ENCODE data around the gene BCL3. TPM values are rescaled to one million over a fixed set of nuclear protein-coding genes. Genes with fewer than 3 reads are reported as not detected.
"Not testable (repeated sequence)": the region's sequence is repeated elsewhere in the genome, so short reads cannot be mapped to it uniquely, and the experiment has no call there.

The BCL3 gene
- total and polyA plus RNA-seq, 12 donors = 7.1 to 76.3 (median 20.9) TPM

DNA sequence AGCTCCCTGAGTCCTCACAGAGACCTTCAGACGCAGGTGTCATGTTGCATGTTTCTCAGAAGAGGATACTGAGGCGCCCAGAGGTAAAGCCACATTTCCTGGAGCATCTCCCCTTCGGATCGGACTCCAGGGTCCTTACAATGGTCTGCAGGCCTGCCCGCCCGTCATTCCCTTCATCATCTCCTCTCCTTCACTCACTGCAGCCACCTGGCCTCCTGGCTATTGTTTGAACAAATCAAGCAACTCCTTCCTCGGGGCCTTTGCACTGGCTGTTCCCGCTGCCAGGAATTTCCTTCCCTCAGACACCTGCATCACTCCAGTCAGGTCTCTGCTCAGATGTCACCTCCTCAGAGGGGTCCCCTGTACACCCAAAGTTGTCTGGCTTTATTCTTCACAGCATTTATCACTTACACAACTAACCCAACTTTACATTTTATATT lies 29.2 kb upstream of the BCL3 start:
- no peaks in the 10 kb centered on the region for H3K27me3 ChIP-seq
- TF ChIP-seq, protein P1, sequence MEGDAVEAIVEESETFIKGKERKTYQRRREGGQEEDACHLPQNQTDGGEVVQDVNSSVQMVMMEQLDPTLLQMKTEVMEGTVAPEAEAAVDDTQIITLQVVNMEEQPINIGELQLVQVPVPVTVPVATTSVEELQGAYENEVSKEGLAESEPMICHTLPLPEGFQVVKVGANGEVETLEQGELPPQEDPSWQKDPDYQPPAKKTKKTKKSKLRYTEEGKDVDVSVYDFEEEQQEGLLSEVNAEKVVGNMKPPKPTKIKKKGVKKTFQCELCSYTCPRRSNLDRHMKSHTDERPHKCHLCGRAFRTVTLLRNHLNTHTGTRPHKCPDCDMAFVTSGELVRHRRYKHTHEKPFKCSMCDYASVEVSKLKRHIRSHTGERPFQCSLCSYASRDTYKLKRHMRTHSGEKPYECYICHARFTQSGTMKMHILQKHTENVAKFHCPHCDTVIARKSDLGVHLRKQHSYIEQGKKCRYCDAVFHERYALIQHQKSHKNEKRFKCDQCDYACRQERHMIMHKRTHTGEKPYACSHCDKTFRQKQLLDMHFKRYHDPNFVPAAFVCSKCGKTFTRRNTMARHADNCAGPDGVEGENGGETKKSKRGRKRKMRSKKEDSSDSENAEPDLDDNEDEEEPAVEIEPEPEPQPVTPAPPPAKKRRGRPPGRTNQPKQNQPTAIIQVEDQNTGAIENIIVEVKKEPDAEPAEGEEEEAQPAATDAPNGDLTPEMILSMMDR (IDR thresholded peaks at IDR 0.05) = no peak
- WGBS, 2 donors = 74 to 80% methylated on average over 8 of the region's 8 CpGs
- H3K4me3 ChIP-seq = no peak overlapping the region
- H3K9me3 ChIP-seq = peaks cover 0 to 16% (median 7%) of the 10 kb centered on the region in 11 donors
- intact Hi-C loops (cut with DNase I) = loop anchor here in 1 of 10 donors (2.0 kb wide), 1 partner anchor 30 kb away; no protein-coding TSS in a partner anchor
- DNase-seq = no peak
- no peaks in the 10 kb centered on the region for H3K36me3 ChIP-seq
- H3K4me1 ChIP-seq = peaks cover 17 to 64% (median 54%) of the 10 kb centered on the region in 9 donors
- peak overlapping the region in 9 of 10 donors; percentile 70 to 93 (median 85) for H3K27ac ChIP-seq
- ATAC-seq = no peak

DNA sequence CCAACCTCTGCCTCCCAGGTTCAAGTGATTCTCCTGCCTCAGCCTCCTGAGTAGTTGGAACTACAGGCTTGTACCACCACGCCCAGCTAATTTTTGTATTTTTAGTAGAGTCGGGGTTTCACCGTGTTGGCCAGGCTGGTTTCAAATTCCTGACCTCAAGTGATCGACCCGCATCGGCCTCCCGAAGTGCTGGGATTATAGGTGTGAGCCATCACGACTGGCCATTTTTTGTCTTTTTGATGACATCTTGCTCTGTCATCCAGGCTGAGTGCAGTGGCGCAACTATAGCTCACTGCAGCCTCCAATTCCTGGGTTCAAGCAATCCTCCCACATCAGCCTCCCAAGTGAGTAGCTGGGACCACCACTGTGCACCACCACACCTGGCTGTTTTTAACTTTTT lies 28.1 kb upstream of the BCL3 start:
- not testable (repeated sequence) for H3K36me3 ChIP-seq

DNA sequence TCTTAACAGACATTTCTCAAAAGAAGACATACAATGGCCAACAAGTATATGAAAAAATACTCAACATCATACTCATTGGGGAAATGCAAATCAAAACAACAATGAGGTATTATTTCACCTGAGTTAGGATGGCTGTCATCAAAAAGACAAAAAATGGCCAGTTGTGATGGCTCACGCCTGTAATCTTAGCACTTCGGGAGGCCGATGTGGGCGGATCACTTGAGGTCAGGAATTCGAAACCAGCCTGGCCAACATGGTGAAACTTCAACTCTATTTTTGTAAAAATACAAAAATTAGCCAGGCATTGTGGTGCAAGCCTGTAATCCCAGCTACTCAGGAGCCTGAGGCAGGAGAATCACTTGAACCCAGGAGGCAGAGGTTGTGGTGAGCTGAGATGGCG lies 27.6 kb upstream of the BCL3 start:
- peaks cover 0 to under 1% (median 0%) of the 10 kb centered on the region in 11 donors for H3K9me3 ChIP-seq
- TF ChIP-seq, protein P1 (IDR thresholded peaks at IDR 0.05) = no peak
- H3K27me3 ChIP-seq = no peaks in the 10 kb centered on the region
- intact Hi-C loops (cut with DNase I) = loop anchor here in 7 of 10 donors (5.0 to 10.0 kb wide), 3 partner anchors 34 to 124 kb away; partner anchors contain the start of gene NECTIN2 (in 2 of the 7)
- ATAC-seq (no peak), DNase-seq (no peak)
- peaks cover 19 to 81% (median 70%) of the 10 kb centered on the region in 9 donors for H3K4me1 ChIP-seq
- H3K4me3 ChIP-seq = no peak overlapping the region
- peak overlapping the region in 2 of 10 donors; percentile 24 to 31 for H3K27ac ChIP-seq
- H3K36me3 ChIP-seq = no peaks in the 10 kb centered on the region
- 75 to 79% methylated on average over 6 of the region's 6 CpGs for WGBS, 2 donors

More for the DNA sequence above, 28.1 kb upstream of the BCL3 start:
- H3K9me3 ChIP-seq, DNase-seq, ATAC-seq, H3K27me3 ChIP-seq, H3K4me3 ChIP-seq: not testable (repeated sequence)
- intact Hi-C loops (cut with DNase I) = loop anchor here in 7 of 10 donors (5.0 to 10.0 kb wide), 3 partner anchors 33 to 124 kb away; partner anchors contain the start of gene NECTIN2 (in 2 of the 7)
- 95 to 96% methylated on average over 9 of the region's 9 CpGs for WGBS, 2 donors
- Histone ChIP-seq H3K27ac (peak overlapping the region in 1 of 10 donors; percentile 24), H3K4me1 (peaks cover 19 to 75% (median 65%) of the 10 kb centered on the region in 9 donors)

DNA sequence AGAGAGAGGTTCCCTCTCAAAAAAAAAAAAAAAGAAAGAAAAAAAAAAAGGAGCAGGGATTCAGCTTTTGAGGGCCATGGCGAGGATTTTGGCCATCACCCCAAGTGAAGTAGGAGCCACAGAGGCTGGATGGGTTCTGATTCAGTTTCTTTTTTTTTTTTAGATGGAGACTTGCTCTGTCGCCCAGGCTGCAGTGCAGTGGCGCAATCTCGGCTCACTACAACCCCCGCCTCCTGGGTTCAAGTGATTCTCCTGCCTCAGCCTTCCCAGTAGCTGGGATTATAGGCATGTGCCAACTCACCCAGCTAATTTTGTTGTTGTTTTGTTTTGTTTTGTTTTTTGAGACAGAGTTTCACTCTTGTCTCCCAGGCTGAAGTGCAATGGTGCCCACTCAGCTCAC lies 27.1 kb upstream of the BCL3 start:
- intact Hi-C loops (cut with DNase I) = loop anchor here in 7 of 10 donors (5.0 to 10.0 kb wide), 3 partner anchors 34 to 123 kb away; partner anchors contain the start of gene NECTIN2 (in 2 of the 7)
- WGBS, 2 donors = 87 to 90% methylated on average over 5 of the region's 5 CpGs
- Histone ChIP-seq H3K27ac (peak overlapping the region in 3 of 10 donors; percentile 30 to 66 (median 60)), H3K4me1 (peaks cover 19 to 82% (median 70%) of the 10 kb centered on the region in 9 donors)
- not testable (repeated sequence) for DNase-seq, H3K27me3 ChIP-seq, H3K36me3 ChIP-seq, H3K4me3 ChIP-seq, H3K9me3 ChIP-seq, ATAC-seq

DNA sequence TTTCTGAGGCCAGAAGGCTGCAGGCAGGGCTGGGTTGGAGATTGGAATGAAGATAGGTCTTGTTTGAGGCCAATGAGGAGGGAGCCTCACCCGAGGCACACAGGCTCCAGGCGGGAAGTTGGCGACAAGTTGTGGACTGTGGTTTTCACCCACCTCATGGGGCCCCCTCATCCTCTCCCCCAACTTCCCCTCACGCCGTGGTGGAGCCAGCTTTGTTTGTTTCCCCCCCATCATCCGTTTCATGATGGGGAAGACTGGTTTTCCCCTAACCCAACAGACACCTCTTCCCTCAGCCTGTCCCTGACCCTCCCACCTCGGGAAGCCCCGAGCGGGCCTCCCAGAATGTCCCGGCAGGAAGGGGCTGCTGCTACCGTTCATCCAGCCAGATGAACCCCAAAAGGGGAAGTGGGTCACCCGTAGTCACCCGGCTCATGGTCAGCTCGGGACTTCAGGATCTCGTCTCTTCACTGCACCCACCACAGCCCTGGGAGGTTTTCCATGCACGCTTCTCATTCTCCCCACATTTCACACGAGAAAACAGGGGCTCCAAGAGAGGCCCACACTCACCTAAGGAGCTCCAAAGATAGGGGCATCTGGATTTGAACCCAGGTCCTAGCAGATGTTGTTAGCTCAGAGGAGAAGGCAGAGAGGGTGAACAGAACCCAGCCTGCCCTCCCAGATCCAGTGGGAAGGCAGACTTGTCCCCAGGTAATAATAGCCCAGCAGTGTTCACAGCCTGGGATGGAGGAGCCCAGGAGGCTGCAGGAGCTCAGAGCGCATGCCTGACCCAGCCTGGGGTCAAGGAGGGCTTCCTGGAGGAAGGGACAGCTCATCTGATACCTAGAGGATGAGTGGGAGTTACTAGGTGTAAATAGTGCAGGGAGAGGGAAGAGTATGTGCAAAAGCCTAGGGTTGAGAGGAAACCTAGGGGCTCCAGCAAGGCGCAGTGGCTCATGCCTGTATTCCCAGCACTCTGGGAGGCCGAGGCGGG lies 26.1 kb upstream of the BCL3 start:
- DNase-seq (no peak), ATAC-seq (no peak)
- TF ChIP-seq, protein P1 (IDR thresholded peaks at IDR 0.05) = no peak
- H3K27me3 ChIP-seq = no peaks in the 10 kb centered on the region
- no peaks in the 10 kb centered on the region for H3K36me3 ChIP-seq
- peak overlapping the region in 9 of 10 donors; percentile 5 to 66 (median 18) for H3K27ac ChIP-seq
- 49 to 50% methylated on average over 21 of the region's 21 CpGs for WGBS, 2 donors
- no peaks in the 10 kb centered on the region for H3K9me3 ChIP-seq
- peaks cover 19 to 80% (median 63%) of the 10 kb centered on the region in 9 donors for H3K4me1 ChIP-seq
- intact Hi-C loops (cut with DNase I) = loop anchor here in 8 of 10 donors (2.0 to 10.0 kb wide), 6 partner anchors 34 to 122 kb away; partner anchors contain the start of gene NECTIN2 (in 2 of the 8)
- no peak overlapping the region for H3K4me3 ChIP-seq

Data from heart right ventricle (tissue), 16 donors.